Astrocyte of the cerebellum (primary cell): ENCODE measurements around the gene PTPRT.

Source experiments
- DNase-seq: peaks from one replicate; pipeline ENCODE4 v3.0.0-alpha.2; 2011; ENCODE audit warnings: low read depth
- H3K4me3 ChIP-seq: 2 replicates; pipeline ENCODE4 v1.5.1; 2011; ENCODE audit warnings: mild to moderate bottlenecking, low read depth, low read length, moderate library complexity
- in situ Hi-C: cut with HindIII; loops from 2 replicates; pipeline ENCODE4 v1.10.0; 2017; ENCODE audit warnings: low sequenced_read_pairs
- TF ChIP-seq, protein P1 (sequence below): IDR thresholded peaks from 2 replicates; pipeline ENCODE4 v1.5.1; 2012; ENCODE audit warnings: low read length, low read depth, moderate library complexity, mild to moderate bottlenecking; ENCODE audit errors: missing control alignments

PTPRT gene

GRCh38 chr20:42556575-42556974 lies 633.1 kb downstream of the PTPRT start:
- no peak for DNase-seq
- in situ Hi-C loops = no loop called here
- TF ChIP-seq, protein P1, sequence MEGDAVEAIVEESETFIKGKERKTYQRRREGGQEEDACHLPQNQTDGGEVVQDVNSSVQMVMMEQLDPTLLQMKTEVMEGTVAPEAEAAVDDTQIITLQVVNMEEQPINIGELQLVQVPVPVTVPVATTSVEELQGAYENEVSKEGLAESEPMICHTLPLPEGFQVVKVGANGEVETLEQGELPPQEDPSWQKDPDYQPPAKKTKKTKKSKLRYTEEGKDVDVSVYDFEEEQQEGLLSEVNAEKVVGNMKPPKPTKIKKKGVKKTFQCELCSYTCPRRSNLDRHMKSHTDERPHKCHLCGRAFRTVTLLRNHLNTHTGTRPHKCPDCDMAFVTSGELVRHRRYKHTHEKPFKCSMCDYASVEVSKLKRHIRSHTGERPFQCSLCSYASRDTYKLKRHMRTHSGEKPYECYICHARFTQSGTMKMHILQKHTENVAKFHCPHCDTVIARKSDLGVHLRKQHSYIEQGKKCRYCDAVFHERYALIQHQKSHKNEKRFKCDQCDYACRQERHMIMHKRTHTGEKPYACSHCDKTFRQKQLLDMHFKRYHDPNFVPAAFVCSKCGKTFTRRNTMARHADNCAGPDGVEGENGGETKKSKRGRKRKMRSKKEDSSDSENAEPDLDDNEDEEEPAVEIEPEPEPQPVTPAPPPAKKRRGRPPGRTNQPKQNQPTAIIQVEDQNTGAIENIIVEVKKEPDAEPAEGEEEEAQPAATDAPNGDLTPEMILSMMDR = no peak
- H3K4me3 ChIP-seq = no peak overlapping the region

DNA sequence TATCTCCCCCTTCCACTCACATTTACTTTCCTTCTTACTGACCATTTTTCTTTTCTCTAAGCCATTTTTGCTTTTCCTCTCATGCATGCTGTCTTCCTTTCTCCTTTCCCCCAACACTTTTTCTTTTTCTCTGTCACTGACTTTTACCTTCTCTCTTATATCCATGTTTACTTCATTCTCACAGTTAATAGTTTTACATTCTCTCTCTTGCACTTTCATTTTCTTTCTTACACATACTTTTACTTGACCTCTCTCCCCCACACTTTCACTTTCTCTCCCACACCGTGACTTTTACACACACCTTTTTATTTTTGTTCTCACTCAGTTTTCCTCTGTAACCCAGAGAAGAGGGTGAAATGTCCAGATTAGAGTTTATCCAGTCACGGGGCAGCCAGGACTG lies 636.3 kb downstream of the PTPRT start:
- DNase-seq = no peak
- in situ Hi-C loops = no loop called here
- no peak overlapping the region for H3K4me3 ChIP-seq

GRCh38 chr20:42549496-42549895 lies 640.2 kb downstream of the PTPRT start:
- TF ChIP-seq, protein P1 = no peak
- no peak overlapping the region for H3K4me3 ChIP-seq
- in situ Hi-C loops = no loop called here

More for the DNA sequence above, 636.3 kb downstream of the PTPRT start:
- TF ChIP-seq, protein P1 = no peak

GRCh38 chr20:42544926-42545325 lies 644.8 kb downstream of the PTPRT start:
- no peak for DNase-seq
- in situ Hi-C loops = no loop called here
- no peak overlapping the region for H3K4me3 ChIP-seq
- TF ChIP-seq, protein P1 = no peak

More at GRCh38 chr20:42549496-42549895, 640.2 kb downstream of the PTPRT start:
- no peak for DNase-seq

GRCh38 chr20:42532831-42533230 lies 656.9 kb downstream of the PTPRT start:
- in situ Hi-C loops = no loop called here
- DNase-seq = no peak
- H3K4me3 ChIP-seq = no peak overlapping the region
- TF ChIP-seq, protein P1 = no peak

GRCh38 chr20:42531508-42531961 lies 658.2 kb downstream of the PTPRT start:
- TF ChIP-seq, protein P1 = no peak
- H3K4me3 ChIP-seq = no peak overlapping the region
- in situ Hi-C loops = no loop called here
- DNase-seq = no peak

- TF ChIP-seq, protein P1 = peak; percentile 37
- in situ Hi-C loops = no loop called here
- no peak for DNase-seq
- no peak overlapping the region for H3K4me3 ChIP-seq
These were observed 658.8 kb downstream of the PTPRT start for GRCh38 chr20:42530855-42531448.
